NCI-H1436 (cell line): ENCODE data around the gene RDX.

Source experiments
- DNase-seq: peaks from one replicate; lab custom pipeline; 2025; lab: John Stamatoyannopoulos, UW

Gene RDX

GRCh38 chr11:110130642-110131238 lies 165.7 kb downstream of the RDX start:
- peak; percentile 97 for DNase-seq

- DNase-seq = no peak
These were observed 168.3 kb downstream of the RDX start for GRCh38 chr11:110128161-110128560.

GRCh38 chr11:110126936-110127335 lies 169.5 kb downstream of the RDX start:
- DNase-seq = no peak

GRCh38 chr11:110125632-110126031 lies 170.8 kb downstream of the RDX start:
- no peak for DNase-seq
